Measurements from ENCODE around the gene PTPRM. TPM values are rescaled to one million over a fixed set of nuclear protein-coding genes. Genes with fewer than 3 reads are reported as not detected.

PTPRM gene
- total RNA-seq, 2 experiments from 2014 or later = 2.1 to 3.0 TPM

- ATAC-seq (no peak), DNase-seq (no peak)
- H3K27me3 Mint-ChIP-seq = peaks cover 2% of the 10 kb centered on the region
- TF ChIP-seq CTCF (IDR thresholded peaks at IDR 0.05) = no peak
- H3K27ac Mint-ChIP-seq = no peak overlapping the region
- ChIA-PET POLR2A (no interaction called here), CTCF (no interaction called here)
- no peak overlapping the region for H3K4me3 Mint-ChIP-seq
- no peaks in the 10 kb centered on the region for H3K36me3 Mint-ChIP-seq (ENCODE audit: low read depth)
- H3K9me3 Mint-ChIP-seq = no peaks in the 10 kb centered on the region
- H3K4me1 Mint-ChIP-seq (ENCODE audit: low read depth) = no peaks in the 10 kb centered on the region
- intact Hi-C loops (cut with micrococcal nuclease) = no loop called here
Observed at GRCh38 chr18:8169722-8170121, 602.6 kb downstream of the PTPRM start.

GRCh38 chr18:8174771-8175170, 607.7 kb downstream of the PTPRM start:
- Mint-ChIP-seq H3K36me3 (ENCODE audit: low read depth) (no peaks in the 10 kb centered on the region), H3K27me3 (peaks cover 2% of the 10 kb centered on the region), H3K27ac (no peak overlapping the region), H3K9me3 (peaks cover 2% of the 10 kb centered on the region), H3K4me1 (ENCODE audit: low read depth) (no peaks in the 10 kb centered on the region), H3K4me3 (no peak overlapping the region)
- ChIA-PET CTCF (no interaction called here), POLR2A (no interaction called here)
- ATAC-seq (no peak), DNase-seq (no peak)
- intact Hi-C loops (cut with micrococcal nuclease) = no loop called here
- TF ChIP-seq CTCF (IDR thresholded peaks at IDR 0.05) = no peak

- Mint-ChIP-seq H3K27me3 (peaks cover 2% of the 10 kb centered on the region), H3K4me3 (no peak overlapping the region), H3K9me3 (peaks cover 2% of the 10 kb centered on the region), H3K36me3 (ENCODE audit: low read depth) (no peaks in the 10 kb centered on the region), H3K27ac (no peak overlapping the region), H3K4me1 (ENCODE audit: low read depth) (no peaks in the 10 kb centered on the region)
- intact Hi-C loops (cut with micrococcal nuclease) = no loop called here
- CTCF ChIA-PET = no interaction called here
- no peak for TF ChIP-seq CTCF (IDR thresholded peaks at IDR 0.05)
- POLR2A ChIA-PET = no interaction called here
- no peak for DNase-seq
- ATAC-seq = no peak
Observed at GRCh38 chr18:8175501-8176061, 608.5 kb downstream of the PTPRM start.

GRCh38 chr18:8176109-8176508, 609.0 kb downstream of the PTPRM start:
- TF ChIP-seq CTCF (IDR thresholded peaks at IDR 0.05) = no peak

GRCh38 chr18:8176554-8176953, 609.4 kb downstream of the PTPRM start:
- intact Hi-C loops (cut with micrococcal nuclease) = no loop called here
- Mint-ChIP-seq H3K4me3 (no peak overlapping the region), H3K36me3 (ENCODE audit: low read depth) (no peaks in the 10 kb centered on the region), H3K9me3 (peaks cover 2% of the 10 kb centered on the region), H3K4me1 (ENCODE audit: low read depth) (no peaks in the 10 kb centered on the region), H3K27ac (no peak overlapping the region), H3K27me3 (peaks cover 2% of the 10 kb centered on the region)
- no peak for ATAC-seq
- CTCF ChIA-PET = no interaction called here
- POLR2A ChIA-PET = no interaction called here
- DNase-seq = no peak
- no peak for TF ChIP-seq CTCF (IDR thresholded peaks at IDR 0.05)

More at GRCh38 chr18:8176109-8176508, 609.0 kb downstream of the PTPRM start:
- Mint-ChIP-seq H3K9me3 (peaks cover 2% of the 10 kb centered on the region), H3K36me3 (ENCODE audit: low read depth) (no peaks in the 10 kb centered on the region), H3K27ac (no peak overlapping the region), H3K4me1 (ENCODE audit: low read depth) (no peaks in the 10 kb centered on the region), H3K4me3 (no peak overlapping the region), H3K27me3 (peaks cover 2% of the 10 kb centered on the region)
- intact Hi-C loops (cut with micrococcal nuclease) = no loop called here
- ATAC-seq (no peak), DNase-seq (no peak)
- CTCF ChIA-PET = no interaction called here
- POLR2A ChIA-PET = no interaction called here

Data from activated CD8-positive, alpha-beta T cell treated with anti-CD3 and anti-CD28 coated beads for 36 hours (primary cell).